Astrocyte (in vitro differentiated cells and primary cell): Measurements from ENCODE around the gene IFIT3.

Source experiments
- EZH2 ChIP-seq: IDR thresholded peaks from 2 replicates; pipeline ENCODE4 v1.6.1; 2012; ENCODE audit warnings: mild to moderate bottlenecking, low read length, inconsistent platforms; ENCODE audit not compliant: insufficient read depth
- TF ChIP-seq, protein P1 (sequence below): IDR thresholded peaks from 2 replicates; pipeline ENCODE4 v1.5.1; 2011; ENCODE audit warnings: low read depth, mild to moderate bottlenecking, inconsistent platforms, low read length, moderate library complexity; ENCODE audit not compliant: insufficient read depth

DNA sequence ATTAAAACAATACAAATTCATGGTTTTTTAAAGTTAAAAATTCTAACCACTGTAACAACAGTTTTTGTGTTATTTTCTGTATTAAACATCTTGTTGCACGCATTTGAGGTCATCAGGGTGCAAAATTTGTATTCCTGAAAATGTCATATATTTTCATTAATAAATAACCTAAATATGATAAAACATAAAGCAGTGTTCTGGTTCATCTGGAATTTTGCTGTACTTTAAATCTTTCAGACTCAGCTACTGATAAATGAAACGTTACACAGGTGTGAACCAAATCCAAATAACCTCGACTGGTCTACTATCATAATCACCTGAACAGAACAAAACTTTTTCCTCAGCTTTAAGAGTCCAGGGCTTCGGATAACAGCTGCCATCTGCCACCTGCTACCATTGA is 19.1 kb upstream of the IFIT3 start:
- TF ChIP-seq, protein P1, sequence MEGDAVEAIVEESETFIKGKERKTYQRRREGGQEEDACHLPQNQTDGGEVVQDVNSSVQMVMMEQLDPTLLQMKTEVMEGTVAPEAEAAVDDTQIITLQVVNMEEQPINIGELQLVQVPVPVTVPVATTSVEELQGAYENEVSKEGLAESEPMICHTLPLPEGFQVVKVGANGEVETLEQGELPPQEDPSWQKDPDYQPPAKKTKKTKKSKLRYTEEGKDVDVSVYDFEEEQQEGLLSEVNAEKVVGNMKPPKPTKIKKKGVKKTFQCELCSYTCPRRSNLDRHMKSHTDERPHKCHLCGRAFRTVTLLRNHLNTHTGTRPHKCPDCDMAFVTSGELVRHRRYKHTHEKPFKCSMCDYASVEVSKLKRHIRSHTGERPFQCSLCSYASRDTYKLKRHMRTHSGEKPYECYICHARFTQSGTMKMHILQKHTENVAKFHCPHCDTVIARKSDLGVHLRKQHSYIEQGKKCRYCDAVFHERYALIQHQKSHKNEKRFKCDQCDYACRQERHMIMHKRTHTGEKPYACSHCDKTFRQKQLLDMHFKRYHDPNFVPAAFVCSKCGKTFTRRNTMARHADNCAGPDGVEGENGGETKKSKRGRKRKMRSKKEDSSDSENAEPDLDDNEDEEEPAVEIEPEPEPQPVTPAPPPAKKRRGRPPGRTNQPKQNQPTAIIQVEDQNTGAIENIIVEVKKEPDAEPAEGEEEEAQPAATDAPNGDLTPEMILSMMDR, result no peak
- TF ChIP-seq EZH2, result no peak
